Fibroblast of skin of scalp (primary cell): ENCODE results near the gene UAP1L1.
A peak's percentile ranks its signal among the peaks of the same experiment; 100 is the strongest.

Experiments
- DNase-seq: peaks from one replicate; pipeline ENCODE4 v3.0.0-alpha.2; 2013

Gene UAP1L1

GRCh38 chr9:137042751-137043727, 34.3 kb upstream of the UAP1L1 start:
- no peak for DNase-seq

- DNase-seq, result no peak
Measured at GRCh38 chr9:137044037-137044436, 33.3 kb upstream of the UAP1L1 start.

- DNase-seq, result no peak
Measured at GRCh38 chr9:137044502-137045177, 32.7 kb upstream of the UAP1L1 start.

GRCh38 chr9:137045294-137046087, 31.8 kb upstream of the UAP1L1 start:
- DNase-seq, result no peak

GRCh38 chr9:137046088-137046787, 31.1 kb upstream of the UAP1L1 start, which contains the start of gene NPDC1:
TSS of gene NPDC1 (minus strand) at chr9:137046177. CDS start at chr9:137045989, 188 bp downstream.
- peak; percentile 65 for DNase-seq

- no peak for DNase-seq
Measured at GRCh38 chr9:137048655-137049543, 28.4 kb upstream of the UAP1L1 start.

- no peak for DNase-seq
Measured at GRCh38 chr9:137049544-137050449, 27.5 kb upstream of the UAP1L1 start.

GRCh38 chr9:137050570-137050969, 26.7 kb upstream of the UAP1L1 start:
- no peak for DNase-seq

GRCh38 chr9:137051145-137051724, 26.1 kb upstream of the UAP1L1 start:
- DNase-seq, result no peak

GRCh38 chr9:137052293-137052692, 25.0 kb upstream of the UAP1L1 start:
- no peak for DNase-seq

GRCh38 chr9:137052998-137053943, 24.0 kb upstream of the UAP1L1 start:
- DNase-seq, result no peak

- no peak for DNase-seq
Measured at GRCh38 chr9:137053944-137054931, 23.1 kb upstream of the UAP1L1 start, which contains the start of gene ENTPD2. TSS of gene ENTPD2 (minus strand) at chr9:137054061. CDS start at chr9:137053997, 64 bp downstream.

GRCh38 chr9:137054932-137055384, 22.4 kb upstream of the UAP1L1 start:
- no peak for DNase-seq

- DNase-seq, result peak; percentile 47
Measured at GRCh38 chr9:137055385-137056364, 21.6 kb upstream of the UAP1L1 start.

- no peak for DNase-seq
Measured at GRCh38 chr9:137056739-137057415, 20.4 kb upstream of the UAP1L1 start.
